ENCODE measurements around the gene ACVR1B. TPM values are rescaled to one million over a fixed set of nuclear protein-coding genes. Genes with fewer than 3 reads are reported as not detected.

Gene ACVR1B
- total RNA-seq, 1 donor, result 10.5 TPM

DNA sequence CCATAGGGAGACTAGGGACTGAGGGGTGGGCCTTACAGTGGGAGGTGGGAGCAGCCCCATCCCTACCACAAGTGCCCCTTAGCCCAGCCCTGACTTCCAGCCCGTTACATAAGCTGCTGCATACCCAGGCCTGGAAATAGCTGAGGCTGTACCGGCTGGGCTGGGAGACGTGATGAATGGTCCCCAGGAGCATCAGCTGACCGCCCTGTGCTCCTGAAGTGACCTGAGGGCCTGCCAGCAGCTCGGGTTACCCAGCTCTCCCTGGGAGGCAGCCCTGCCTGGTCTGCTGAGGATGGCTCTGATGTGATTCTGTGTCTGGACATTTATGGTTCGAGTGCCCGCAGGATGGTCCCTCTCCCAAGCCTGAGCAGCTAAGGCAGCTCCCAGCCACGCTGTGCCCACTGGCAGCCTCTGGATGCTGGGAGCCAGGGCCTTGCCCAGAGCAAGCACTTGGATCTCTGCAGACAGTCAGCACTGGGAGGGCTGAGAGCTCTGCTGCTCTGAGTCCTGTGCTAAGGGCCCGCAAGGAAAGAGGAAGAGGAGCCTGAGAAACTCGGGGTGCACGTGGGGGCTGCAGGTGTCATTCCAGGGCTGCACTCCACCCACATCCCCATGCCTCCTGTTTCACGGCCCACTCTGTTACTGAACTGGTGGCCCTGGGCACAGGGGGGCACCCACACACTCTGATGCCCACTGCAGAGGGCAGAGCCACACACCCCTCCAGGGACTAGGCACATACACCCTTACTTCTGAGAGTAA is 75.8 kb downstream of the ACVR1B start:
- Histone ChIP-seq H3K27ac (ENCODE audit: low read depth, low read length) (no peak overlapping the region), H3K36me3 (ENCODE audit: insufficient read depth, low read length) (no peaks in the 10 kb centered on the region), H3K9me3 (ENCODE audit: low read depth, low read length) (no peaks in the 10 kb centered on the region), H3K4me3 (ENCODE audit: insufficient read depth, low read length) (no peak overlapping the region), H3K79me2 (ENCODE audit: insufficient read depth, low read length) (no peaks in the 10 kb centered on the region), H2AFZ (ENCODE audit: low read length) (no peak overlapping the region), H3K27me3 (ENCODE audit: insufficient read depth, low read length) (peaks cover 9% of the 10 kb centered on the region), H3K4me1 (ENCODE audit: insufficient read depth, low read length) (peaks cover 13% of the 10 kb centered on the region), H4K20me1 (ENCODE audit: insufficient read depth, low read length) (no peaks in the 10 kb centered on the region), H3K4me2 (ENCODE audit: insufficient read depth, low read length) (no peak overlapping the region)
- DNase-seq (ENCODE audit: insufficient read length, low spot score, missing footprints), result no peak
- TF ChIP-seq, protein P1, sequence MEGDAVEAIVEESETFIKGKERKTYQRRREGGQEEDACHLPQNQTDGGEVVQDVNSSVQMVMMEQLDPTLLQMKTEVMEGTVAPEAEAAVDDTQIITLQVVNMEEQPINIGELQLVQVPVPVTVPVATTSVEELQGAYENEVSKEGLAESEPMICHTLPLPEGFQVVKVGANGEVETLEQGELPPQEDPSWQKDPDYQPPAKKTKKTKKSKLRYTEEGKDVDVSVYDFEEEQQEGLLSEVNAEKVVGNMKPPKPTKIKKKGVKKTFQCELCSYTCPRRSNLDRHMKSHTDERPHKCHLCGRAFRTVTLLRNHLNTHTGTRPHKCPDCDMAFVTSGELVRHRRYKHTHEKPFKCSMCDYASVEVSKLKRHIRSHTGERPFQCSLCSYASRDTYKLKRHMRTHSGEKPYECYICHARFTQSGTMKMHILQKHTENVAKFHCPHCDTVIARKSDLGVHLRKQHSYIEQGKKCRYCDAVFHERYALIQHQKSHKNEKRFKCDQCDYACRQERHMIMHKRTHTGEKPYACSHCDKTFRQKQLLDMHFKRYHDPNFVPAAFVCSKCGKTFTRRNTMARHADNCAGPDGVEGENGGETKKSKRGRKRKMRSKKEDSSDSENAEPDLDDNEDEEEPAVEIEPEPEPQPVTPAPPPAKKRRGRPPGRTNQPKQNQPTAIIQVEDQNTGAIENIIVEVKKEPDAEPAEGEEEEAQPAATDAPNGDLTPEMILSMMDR (IDR thresholded peaks at IDR 0.05; ENCODE audit: extremely low read depth, low read depth, low read length), result no peak

DNA sequence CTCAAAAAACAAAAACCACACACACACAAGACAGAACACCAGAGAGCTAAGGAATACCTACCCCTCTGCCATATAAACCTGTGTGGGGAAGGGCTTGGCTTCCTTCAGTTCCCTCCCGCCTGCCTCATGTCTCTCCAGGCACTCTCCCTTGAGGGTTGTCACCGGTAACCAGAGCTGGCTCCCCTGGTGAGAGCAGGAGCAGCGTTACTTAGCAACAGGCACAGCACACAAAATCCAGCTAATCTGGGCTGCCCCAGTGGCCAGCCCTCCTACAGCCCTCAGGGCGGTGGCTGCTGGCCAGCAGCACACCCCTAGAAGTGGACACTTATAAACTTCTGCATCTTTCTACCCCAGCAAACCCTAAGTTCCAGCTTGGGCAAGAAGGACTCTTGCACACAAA is 78.2 kb downstream of the ACVR1B start:
- H4K20me1 ChIP-seq (ENCODE audit: insufficient read depth, low read length), result no peaks in the 10 kb centered on the region
- peaks cover 20% of the 10 kb centered on the region for H3K4me1 ChIP-seq (ENCODE audit: insufficient read depth, low read length)
- TF ChIP-seq, protein P1 (IDR thresholded peaks at IDR 0.05; ENCODE audit: extremely low read depth, low read depth, low read length), result no peak
- no peak overlapping the region for H3K4me2 ChIP-seq (ENCODE audit: insufficient read depth, low read length)
- no peaks in the 10 kb centered on the region for H3K9me3 ChIP-seq (ENCODE audit: low read depth, low read length)
- H3K27ac ChIP-seq (ENCODE audit: low read depth, low read length), result no peak overlapping the region
- H2AFZ ChIP-seq (ENCODE audit: low read length), result no peak overlapping the region
- no peaks in the 10 kb centered on the region for H3K36me3 ChIP-seq (ENCODE audit: insufficient read depth, low read length)
- no peaks in the 10 kb centered on the region for H3K27me3 ChIP-seq (ENCODE audit: insufficient read depth, low read length)
- DNase-seq (ENCODE audit: insufficient read length, low spot score, missing footprints), result no peak
- no peak overlapping the region for H3K4me3 ChIP-seq (ENCODE audit: insufficient read depth, low read length)
- H3K79me2 ChIP-seq (ENCODE audit: insufficient read depth, low read length), result no peaks in the 10 kb centered on the region

DNA sequence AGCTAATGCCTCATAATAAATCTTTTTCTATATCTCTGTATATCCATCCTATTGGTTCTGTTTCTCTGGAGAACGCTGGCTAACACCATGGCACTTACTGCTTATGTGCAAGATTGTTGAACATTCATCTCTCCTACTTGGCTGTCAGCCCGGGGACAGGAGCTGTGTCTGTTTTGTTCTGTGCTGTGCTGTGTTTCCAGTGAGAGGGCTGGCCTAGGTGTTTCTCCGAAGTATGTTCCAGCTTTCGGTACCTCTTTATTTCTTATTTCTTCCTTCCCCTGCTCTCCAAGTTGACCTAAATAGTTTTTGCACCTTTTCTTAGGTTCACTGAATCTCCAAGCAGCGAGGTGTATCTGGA is 80.9 kb downstream of the ACVR1B start:
- no peaks in the 10 kb centered on the region for H4K20me1 ChIP-seq (ENCODE audit: insufficient read depth, low read length)
- TF ChIP-seq, protein P1 (IDR thresholded peaks at IDR 0.05; ENCODE audit: extremely low read depth, low read depth, low read length), result no peak
- H3K27me3 ChIP-seq (ENCODE audit: insufficient read depth, low read length), result no peaks in the 10 kb centered on the region
- H3K4me1 ChIP-seq (ENCODE audit: insufficient read depth, low read length), result peaks cover 20% of the 10 kb centered on the region
- peaks cover 1% of the 10 kb centered on the region for H3K79me2 ChIP-seq (ENCODE audit: insufficient read depth, low read length)
- H3K4me3 ChIP-seq (ENCODE audit: insufficient read depth, low read length), result peak overlapping the region; percentile 68
- no peaks in the 10 kb centered on the region for H3K9me3 ChIP-seq (ENCODE audit: low read depth, low read length)
- H3K4me2 ChIP-seq (ENCODE audit: insufficient read depth, low read length), result peak overlapping the region; percentile 98
- peak overlapping the region; percentile 69 for H2AFZ ChIP-seq (ENCODE audit: low read length)
- peak; percentile 96 for DNase-seq (ENCODE audit: insufficient read length, low spot score, missing footprints)
- no peaks in the 10 kb centered on the region for H3K36me3 ChIP-seq (ENCODE audit: insufficient read depth, low read length)
- peak overlapping the region; percentile 91 for H3K27ac ChIP-seq (ENCODE audit: low read depth, low read length)

DNA sequence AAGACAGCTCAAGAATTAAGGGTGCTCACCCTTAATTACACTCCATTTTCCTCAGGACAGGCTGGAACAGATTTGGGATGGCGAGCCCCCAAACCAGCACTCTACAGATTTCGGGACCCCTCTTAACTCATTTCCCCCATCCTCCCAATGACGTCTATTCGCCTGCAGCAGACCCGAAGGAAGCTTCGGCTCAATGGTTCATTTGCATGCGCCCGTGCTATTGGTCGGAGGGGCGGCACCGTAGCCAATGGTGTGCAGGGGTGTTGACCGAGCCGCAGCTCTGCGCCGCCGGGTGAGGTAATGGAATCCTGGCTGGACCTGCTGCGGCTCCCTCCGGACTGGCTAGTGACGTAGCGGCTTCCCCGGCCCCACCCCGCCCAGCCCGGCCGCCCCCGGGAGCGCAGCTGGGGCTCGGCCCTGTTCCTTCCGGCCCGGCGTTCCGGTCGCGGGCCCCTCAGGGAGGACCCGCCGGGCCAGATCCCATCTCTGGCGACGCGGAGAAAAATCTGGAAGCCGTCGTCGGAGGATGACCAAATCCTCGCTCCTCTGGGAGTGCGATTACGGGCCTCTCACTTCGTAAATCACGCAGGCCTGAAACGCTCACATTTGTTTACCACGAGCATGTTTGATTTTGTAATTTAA is 81.4 kb downstream of the ACVR1B start:
- Histone ChIP-seq H3K79me2 (ENCODE audit: insufficient read depth, low read length) (peaks cover 2% of the 10 kb centered on the region), H3K4me1 (ENCODE audit: insufficient read depth, low read length) (peaks cover 22% of the 10 kb centered on the region), H3K4me3 (ENCODE audit: insufficient read depth, low read length) (peak overlapping the region; percentile 68), H3K4me2 (ENCODE audit: insufficient read depth, low read length) (peak overlapping the region; percentile 98), H3K9me3 (ENCODE audit: low read depth, low read length) (no peaks in the 10 kb centered on the region), H3K27me3 (ENCODE audit: insufficient read depth, low read length) (no peaks in the 10 kb centered on the region), H3K27ac (ENCODE audit: low read depth, low read length) (peak overlapping the region; percentile 93), H4K20me1 (ENCODE audit: insufficient read depth, low read length) (no peaks in the 10 kb centered on the region), H3K36me3 (ENCODE audit: insufficient read depth, low read length) (no peaks in the 10 kb centered on the region), H2AFZ (ENCODE audit: low read length) (peak overlapping the region; percentile 69)
- peak; percentile 100 for DNase-seq (ENCODE audit: insufficient read length, low spot score, missing footprints)
- TF ChIP-seq, protein P1 (IDR thresholded peaks at IDR 0.05; ENCODE audit: extremely low read depth, low read depth, low read length), result no peak

Measured in osteoblast (primary cell).